Measurements from ENCODE around the gene SLC25A23. TPM values are rescaled to one million over a fixed set of nuclear protein-coding genes. Genes with fewer than 3 reads are reported as not detected.
A peak's percentile ranks its signal among the peaks of the same experiment; 100 is the strongest.

Gene SLC25A23
- total RNA-seq, 1 donor from 2014 or later: 16.0 TPM

DNA sequence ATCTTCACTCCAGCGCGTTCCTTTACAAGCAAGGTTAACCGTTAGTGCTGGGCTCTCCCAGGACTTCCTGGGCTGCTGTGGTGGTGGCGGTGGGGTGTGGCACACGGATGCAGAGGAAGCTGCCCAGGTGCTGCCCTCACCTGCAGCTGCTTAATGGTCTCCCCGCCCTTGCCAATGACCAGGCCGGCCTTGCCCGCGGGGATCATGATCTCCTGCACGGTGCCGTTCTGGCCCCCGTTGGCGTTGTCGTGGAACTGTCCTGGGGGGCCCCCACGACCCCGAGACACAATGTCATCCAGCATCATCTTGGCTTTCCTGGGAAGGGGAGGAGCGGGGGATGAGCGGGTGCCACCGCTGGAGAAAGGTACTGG is 41.0 kb downstream of the SLC25A23 start:
- Mint-ChIP-seq H3K36me3 (peaks cover 23% of the 10 kb centered on the region), H3K4me3 (no peak overlapping the region), H3K27ac (no peak overlapping the region), H3K27me3 (ENCODE audit: insufficient read depth, low read depth) (peaks cover 17% of the 10 kb centered on the region), H3K4me1 (peaks cover 19% of the 10 kb centered on the region), H3K9me3 (no peaks in the 10 kb centered on the region)
- Histone ChIP-seq H3K4me1 (peaks cover 13% of the 10 kb centered on the region), H3K36me3 (no peaks in the 10 kb centered on the region), H3K4me3 (no peak overlapping the region), H3K9me3 (ENCODE audit: low read depth) (no peaks in the 10 kb centered on the region), H3K27me3 (no peaks in the 10 kb centered on the region), H3K9ac (no peak overlapping the region), H3F3A (ENCODE audit: low read depth) (peaks cover 30% of the 10 kb centered on the region), H3K27ac (no peak overlapping the region), H3K79me2 (ENCODE audit: low read depth) (peaks cover 67% of the 10 kb centered on the region), H4K20me1 (ENCODE audit: low read depth) (peaks cover 98% of the 10 kb centered on the region), H2AFZ (replicated peaks) (no peak overlapping the region), H3K4me2 (no peak overlapping the region)
- no peak for DNase-seq (ENCODE audit: low spot score)
- TF ChIP-seq EZH2phosphoT487 (IDR thresholded peaks at IDR 0.05) (no peak), EZH2 (IDR thresholded peaks at IDR 0.05) (no peak)
- TF ChIP-seq, protein P1, sequence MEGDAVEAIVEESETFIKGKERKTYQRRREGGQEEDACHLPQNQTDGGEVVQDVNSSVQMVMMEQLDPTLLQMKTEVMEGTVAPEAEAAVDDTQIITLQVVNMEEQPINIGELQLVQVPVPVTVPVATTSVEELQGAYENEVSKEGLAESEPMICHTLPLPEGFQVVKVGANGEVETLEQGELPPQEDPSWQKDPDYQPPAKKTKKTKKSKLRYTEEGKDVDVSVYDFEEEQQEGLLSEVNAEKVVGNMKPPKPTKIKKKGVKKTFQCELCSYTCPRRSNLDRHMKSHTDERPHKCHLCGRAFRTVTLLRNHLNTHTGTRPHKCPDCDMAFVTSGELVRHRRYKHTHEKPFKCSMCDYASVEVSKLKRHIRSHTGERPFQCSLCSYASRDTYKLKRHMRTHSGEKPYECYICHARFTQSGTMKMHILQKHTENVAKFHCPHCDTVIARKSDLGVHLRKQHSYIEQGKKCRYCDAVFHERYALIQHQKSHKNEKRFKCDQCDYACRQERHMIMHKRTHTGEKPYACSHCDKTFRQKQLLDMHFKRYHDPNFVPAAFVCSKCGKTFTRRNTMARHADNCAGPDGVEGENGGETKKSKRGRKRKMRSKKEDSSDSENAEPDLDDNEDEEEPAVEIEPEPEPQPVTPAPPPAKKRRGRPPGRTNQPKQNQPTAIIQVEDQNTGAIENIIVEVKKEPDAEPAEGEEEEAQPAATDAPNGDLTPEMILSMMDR (IDR thresholded peaks at IDR 0.05): no peak

DNA sequence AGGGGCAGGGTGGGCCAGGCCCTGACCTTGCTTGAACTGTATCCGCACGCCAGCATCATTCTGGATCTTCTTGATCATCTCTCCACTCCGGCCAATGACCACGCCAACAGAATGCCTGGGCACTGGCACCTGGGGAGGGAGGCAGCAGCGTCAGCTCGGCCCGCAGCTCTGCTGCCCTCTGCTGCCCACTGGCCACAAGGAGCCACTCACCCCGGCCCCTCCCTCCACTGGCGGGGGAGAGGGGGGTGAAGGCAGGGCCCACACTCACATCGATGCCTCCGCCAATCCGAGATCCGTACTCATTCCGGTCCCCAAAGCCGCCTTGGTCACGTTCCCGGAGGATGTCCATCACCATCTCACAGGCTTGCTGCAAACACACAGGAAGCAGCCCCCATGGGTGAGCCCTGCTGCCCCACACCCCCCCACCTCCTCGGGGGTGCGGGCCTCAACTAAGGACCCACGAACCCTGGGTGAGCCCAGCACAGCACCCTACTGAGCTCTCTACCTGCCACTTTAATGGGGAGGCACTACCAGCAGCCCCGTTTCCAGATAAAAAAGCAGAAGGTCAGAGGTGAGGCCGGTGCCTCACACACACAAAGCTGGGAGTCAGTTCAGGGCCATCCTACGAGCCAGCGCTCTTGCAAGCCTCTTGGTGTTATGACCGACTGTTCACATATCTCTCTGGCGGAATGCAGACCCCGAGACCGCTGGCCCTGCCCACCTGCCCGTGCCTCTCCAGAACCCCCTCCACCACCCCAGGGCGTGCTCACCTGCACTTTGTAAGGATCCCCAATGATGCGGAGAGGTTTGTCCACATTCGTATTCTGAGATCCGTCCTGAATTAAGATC is 41.7 kb downstream of the SLC25A23 start:
- no peak overlapping the region for H2AFZ ChIP-seq (replicated peaks)
- H3K27ac Mint-ChIP-seq: no peak overlapping the region
- no peak overlapping the region for H3K4me2 ChIP-seq
- no peak overlapping the region for H3K4me3 Mint-ChIP-seq
- H3K27ac ChIP-seq: no peak overlapping the region
- peaks cover 8% of the 10 kb centered on the region for H3K4me1 ChIP-seq
- H3K9me3 Mint-ChIP-seq: no peaks in the 10 kb centered on the region
- H3K79me2 ChIP-seq (ENCODE audit: low read depth): peaks cover 61% of the 10 kb centered on the region
- no peak overlapping the region for H3K4me3 ChIP-seq
- peaks cover 23% of the 10 kb centered on the region for H3K36me3 Mint-ChIP-seq
- H3F3A ChIP-seq (ENCODE audit: low read depth): peaks cover 36% of the 10 kb centered on the region
- H3K27me3 ChIP-seq: no peaks in the 10 kb centered on the region
- H3K27me3 Mint-ChIP-seq (ENCODE audit: insufficient read depth, low read depth): peaks cover 16% of the 10 kb centered on the region
- H4K20me1 ChIP-seq (ENCODE audit: low read depth): peaks cover 97% of the 10 kb centered on the region
- H3K9ac ChIP-seq: no peak overlapping the region
- no peaks in the 10 kb centered on the region for H3K9me3 ChIP-seq (ENCODE audit: low read depth)
- H3K36me3 ChIP-seq: no peaks in the 10 kb centered on the region
- TF ChIP-seq EZH2phosphoT487 (IDR thresholded peaks at IDR 0.05): no peak
- TF ChIP-seq EZH2 (IDR thresholded peaks at IDR 0.05): no peak
- TF ChIP-seq, protein P1 (IDR thresholded peaks at IDR 0.05): peak; percentile 56
- DNase-seq (ENCODE audit: low spot score): peak; percentile 66
- H3K4me1 Mint-ChIP-seq: peaks cover 14% of the 10 kb centered on the region

DNA sequence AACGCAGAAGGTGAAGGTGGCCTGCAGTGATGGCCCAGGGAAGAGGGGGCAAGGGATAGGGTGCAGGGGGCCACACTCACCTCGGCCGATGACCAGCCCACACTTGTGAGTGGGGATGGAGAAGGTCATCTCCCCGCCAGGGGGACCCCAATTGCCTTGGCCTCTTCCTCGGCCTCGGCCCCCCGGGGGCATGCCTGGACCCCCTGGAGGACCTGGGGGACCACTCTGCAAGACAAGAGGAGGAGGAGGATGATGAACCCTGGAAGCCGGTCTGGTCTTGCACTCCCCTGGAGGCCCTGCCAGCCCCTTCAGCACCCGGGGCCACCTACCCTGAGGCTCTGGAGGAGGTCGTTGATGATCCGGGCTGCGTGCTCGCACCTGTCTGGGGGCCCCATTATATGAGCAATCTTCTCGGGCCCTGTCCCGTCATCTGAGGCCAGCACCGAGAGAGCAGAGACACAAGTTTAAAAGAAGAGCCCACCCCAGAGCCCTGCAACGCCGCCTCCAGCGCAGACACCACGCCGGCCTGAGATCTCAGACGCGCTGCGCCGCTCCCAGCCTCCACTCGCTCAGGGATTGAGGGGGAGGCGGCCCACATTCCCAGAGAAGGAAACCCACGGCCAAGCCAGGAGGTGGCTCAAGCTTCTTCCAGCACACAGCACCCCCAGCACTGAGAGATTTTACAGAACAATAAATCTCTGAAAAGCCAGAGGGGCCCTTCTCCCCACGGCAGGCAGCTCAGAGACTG is 42.8 kb downstream of the SLC25A23 start:
- TF ChIP-seq EZH2phosphoT487 (IDR thresholded peaks at IDR 0.05): no peak
- TF ChIP-seq EZH2 (IDR thresholded peaks at IDR 0.05): no peak
- TF ChIP-seq, protein P1 (IDR thresholded peaks at IDR 0.05): no peak
- Histone ChIP-seq H3K9ac (no peak overlapping the region), H3K9me3 (ENCODE audit: low read depth) (no peaks in the 10 kb centered on the region), H3K4me3 (no peak overlapping the region), H3K27me3 (no peaks in the 10 kb centered on the region), H3K4me2 (no peak overlapping the region), H3K79me2 (ENCODE audit: low read depth) (peaks cover 50% of the 10 kb centered on the region), H3K36me3 (no peaks in the 10 kb centered on the region), H3F3A (ENCODE audit: low read depth) (peaks cover 44% of the 10 kb centered on the region), H3K4me1 (no peaks in the 10 kb centered on the region), H2AFZ (replicated peaks) (no peak overlapping the region), H3K27ac (no peak overlapping the region), H4K20me1 (ENCODE audit: low read depth) (peaks cover 95% of the 10 kb centered on the region)
- peaks cover 2% of the 10 kb centered on the region for H3K4me1 Mint-ChIP-seq
- no peak overlapping the region for H3K4me3 Mint-ChIP-seq
- peaks cover 20% of the 10 kb centered on the region for H3K36me3 Mint-ChIP-seq
- no peaks in the 10 kb centered on the region for H3K9me3 Mint-ChIP-seq
- DNase-seq (ENCODE audit: low spot score): no peak
- H3K27me3 Mint-ChIP-seq (ENCODE audit: insufficient read depth, low read depth): peaks cover 15% of the 10 kb centered on the region
- no peak overlapping the region for H3K27ac Mint-ChIP-seq
